Hematopoietic multipotent progenitor cell treated with erythropoietin and hydrocortisone succinate and interleukin-3 and kit ligand, for 17 days (in vitro differentiated cells): ENCODE data around the gene SACM1L.

Experiments
- DNase-seq: peaks from one replicate; pipeline ENCODE4 v3.0.0-alpha.2; 2015; ENCODE audit warnings: low spot score

Gene SACM1L

GRCh38 chr3:45790596-45790995 is 101.4 kb downstream of the SACM1L start:
- no peak for DNase-seq

GRCh38 chr3:45792036-45792435 is 102.8 kb downstream of the SACM1L start:
- DNase-seq = no peak

GRCh38 chr3:45792516-45793172 is 103.4 kb downstream of the SACM1L start:
- no peak for DNase-seq

- DNase-seq = no peak
These were observed 104.4 kb downstream of the SACM1L start for GRCh38 chr3:45793482-45794176.

GRCh38 chr3:45794177-45794560 is 105.0 kb downstream of the SACM1L start:
- no peak for DNase-seq

- no peak for DNase-seq
These were observed 105.5 kb downstream of the SACM1L start for GRCh38 chr3:45794660-45795059.
